Psoas muscle (tissue), 8 donors: ENCODE data around the gene ATP6V1G2. TPM values are rescaled to one million over a fixed set of nuclear protein-coding genes. Genes with fewer than 3 reads are reported as not detected.

Source experiments
- ATAC-seq, 4 donors: fragments of 200-7000 bp; cut with Tn5 transposase; one replicate each; pipeline ENCODE4 v1.9.1; 2020; ENCODE audit warnings: moderate library complexity in 3 of 4, mild to moderate bottlenecking in 2 of 4
- DNase-seq, 2 donors: peaks; one replicate each; pipeline ENCODE4 v3.0.0-alpha.2; 2020
- H3K27ac ChIP-seq: fragments of 200-600 bp; one replicate; pipeline ENCODE4 v1.8.0; 2022
- H3K27me3 ChIP-seq, 3 donors: fragments of 200-600 bp in 1 of 3; one replicate each; pipeline versions ENCODE4 v1.6.1 to v1.8.0; 2013 to 2022; ENCODE audit warnings: low read length in 2 of 3, mild to moderate bottlenecking in 2 of 3, moderate library complexity in 1 of 3; ENCODE audit not compliant: insufficient read depth in 3 of 3
- H3K36me3 ChIP-seq, 2 donors: fragments of 200-600 bp in 1 of 2; one replicate each; pipeline versions ENCODE4 v1.6.1 to v1.8.0; 2013 to 2022; ENCODE audit warnings: low read depth in 1 of 2, mild to moderate bottlenecking in 1 of 2, moderate library complexity in 1 of 2; ENCODE audit not compliant: insufficient read depth in 1 of 2
- H3K4me1 ChIP-seq: fragments of 200-600 bp; one replicate; pipeline ENCODE4 v1.8.0; 2022
- H3K4me3 ChIP-seq: fragments of 200-600 bp; one replicate; pipeline ENCODE4 v1.8.0; 2022; ENCODE audit warnings: mild to moderate bottlenecking
- H3K9me3 ChIP-seq: fragments of 200-600 bp; one replicate; pipeline ENCODE4 v1.8.0; 2022
- WGBS, 3 donors: extraction: QIAGEN DNeasy Blood & Tissue Kit; methylation state at CpG; one replicate each; pipeline versions ENCODE4 v1.1.6 to v1.1.7; 2013; 5-methylcytosine and 5-hydroxymethylcytosine counted together
- intact Hi-C, 2 donors: fragments of 100-400 bp; cut with DNase I; formaldehyde crosslinking; loops; one replicate each; pipeline versions ENCODE4 v1.11.0 to v1.14.2; 2022
- polyA plus RNA-seq, 3 donors: library from polyadenylated mRNA; stranded (reverse); fragments of 200-250 nt; gene quantifications; one replicate each; pipeline ENCODE4 v1.2.3, GENCODE V29; 2013
- total RNA-seq, 4 donors: library from RNA; stranded (reverse); fragmentation: NEBNext Ultra II Directional in 2 of 4; extraction: Animal tissue kit (Norgen Biotek cat#: 25700) in 2 of 4; gene quantifications; one replicate each; pipeline versions ENCODE4 v1.2.1 to v1.2.4, GENCODE V29; 2021 to 2023
- TF ChIP-seq, protein P1 (sequence below): fragments of 200-600 bp; IDR thresholded peaks from one replicate; pipeline ENCODE4 v1.8.0; 2022; ENCODE audit warnings: antibody characterized with exemption
- donor health status: healthy with polysubstance abuse.
- donor health status: DM: no; HTN: no; CAD: no; lungs with moderate emphysema.
- donor health status: Bipolar disorder and iron deficiency.
- donor health status: healthy.
- donor health status: DM: yes; HTN: yes; CAD: no.
- donor health status: DM: no; HTN: no; CAD: no.
- donor health status: DM: no; HTN: no; CAD: no.
- donor health status: DM: yes; HTN: yes; CAD: no.

ATP6V1G2 gene
- total and polyA plus RNA-seq, 7 donors, result 0.66 to 4.7 (median 1.2) TPM

DNA sequence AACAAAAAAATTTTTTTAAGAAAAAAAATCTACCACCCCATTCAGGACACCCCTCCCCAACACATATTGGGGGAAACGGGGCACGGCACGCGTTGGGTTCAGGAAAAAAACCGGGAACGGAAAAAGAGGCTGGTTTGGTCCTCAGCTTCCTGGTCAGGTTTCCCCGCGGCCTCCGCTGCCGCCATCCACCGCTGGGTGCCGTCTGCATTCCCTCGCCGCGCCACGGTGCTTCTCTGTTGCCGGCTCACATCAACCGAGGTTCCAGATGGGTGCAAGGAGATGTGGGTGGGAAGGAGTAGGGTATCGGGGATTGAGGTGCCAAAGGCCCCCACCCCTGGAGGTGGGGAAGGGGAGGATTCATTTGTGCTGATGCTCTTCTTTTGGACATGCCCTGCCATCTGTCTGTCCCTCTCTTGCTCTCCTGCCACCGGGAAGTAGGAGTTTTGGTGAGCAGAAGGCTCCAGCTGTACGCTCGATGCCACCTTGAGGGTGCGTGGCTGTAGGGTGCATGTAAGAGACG is 11.8 kb downstream of the ATP6V1G2 start:
- DNase-seq (no peak), ATAC-seq (no peak)
- TF ChIP-seq, protein P1, sequence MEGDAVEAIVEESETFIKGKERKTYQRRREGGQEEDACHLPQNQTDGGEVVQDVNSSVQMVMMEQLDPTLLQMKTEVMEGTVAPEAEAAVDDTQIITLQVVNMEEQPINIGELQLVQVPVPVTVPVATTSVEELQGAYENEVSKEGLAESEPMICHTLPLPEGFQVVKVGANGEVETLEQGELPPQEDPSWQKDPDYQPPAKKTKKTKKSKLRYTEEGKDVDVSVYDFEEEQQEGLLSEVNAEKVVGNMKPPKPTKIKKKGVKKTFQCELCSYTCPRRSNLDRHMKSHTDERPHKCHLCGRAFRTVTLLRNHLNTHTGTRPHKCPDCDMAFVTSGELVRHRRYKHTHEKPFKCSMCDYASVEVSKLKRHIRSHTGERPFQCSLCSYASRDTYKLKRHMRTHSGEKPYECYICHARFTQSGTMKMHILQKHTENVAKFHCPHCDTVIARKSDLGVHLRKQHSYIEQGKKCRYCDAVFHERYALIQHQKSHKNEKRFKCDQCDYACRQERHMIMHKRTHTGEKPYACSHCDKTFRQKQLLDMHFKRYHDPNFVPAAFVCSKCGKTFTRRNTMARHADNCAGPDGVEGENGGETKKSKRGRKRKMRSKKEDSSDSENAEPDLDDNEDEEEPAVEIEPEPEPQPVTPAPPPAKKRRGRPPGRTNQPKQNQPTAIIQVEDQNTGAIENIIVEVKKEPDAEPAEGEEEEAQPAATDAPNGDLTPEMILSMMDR, result no peak
- Histone ChIP-seq H3K27me3 (no peaks in the 10 kb centered on the region), H3K27ac (no peak overlapping the region), H3K9me3 (no peaks in the 10 kb centered on the region), H3K4me3 (no peak overlapping the region), H3K4me1 (peaks cover 9% of the 10 kb centered on the region), H3K36me3 (peaks cover 35 to 100% of the 10 kb centered on the region in 2 donors)
- WGBS, 3 donors, result 87 to 92% (median 88%) methylated on average over 24 of the region's 24 CpGs
- intact Hi-C loops, result no loop called here

DNA sequence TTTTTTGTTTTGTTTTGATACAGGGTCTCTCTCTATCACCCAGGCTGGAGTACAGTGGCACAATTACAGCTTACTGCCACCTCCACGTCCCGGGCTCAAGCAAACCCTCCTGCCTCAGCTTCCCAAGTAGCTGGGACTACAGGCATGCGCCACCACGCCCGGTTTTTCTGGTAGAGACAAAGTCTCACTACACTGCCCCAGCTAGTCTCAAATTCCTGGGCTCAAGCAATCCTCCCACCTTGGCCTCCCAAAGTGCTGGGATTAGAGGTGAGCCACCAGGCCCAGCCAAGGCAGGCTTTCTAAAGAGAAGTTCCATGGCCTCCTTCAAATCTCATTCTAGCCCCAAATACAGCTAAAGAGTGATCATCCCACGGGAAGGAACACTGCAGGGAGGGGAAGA is 12.4 kb downstream of the ATP6V1G2 start:
- ATAC-seq, result no peak
- intact Hi-C loops, result no loop called here
- no peak for DNase-seq
- Histone ChIP-seq H3K36me3 (peaks cover 31 to 97% of the 10 kb centered on the region in 2 donors), H3K27me3 (no peaks in the 10 kb centered on the region), H3K4me3 (no peak overlapping the region), H3K27ac (no peak overlapping the region), H3K9me3 (no peaks in the 10 kb centered on the region), H3K4me1 (peaks cover 3% of the 10 kb centered on the region)
- TF ChIP-seq, protein P1, result no peak
- 86 to 91% (median 90%) methylated on average over 6 of the region's 6 CpGs for WGBS, 3 donors

DNA sequence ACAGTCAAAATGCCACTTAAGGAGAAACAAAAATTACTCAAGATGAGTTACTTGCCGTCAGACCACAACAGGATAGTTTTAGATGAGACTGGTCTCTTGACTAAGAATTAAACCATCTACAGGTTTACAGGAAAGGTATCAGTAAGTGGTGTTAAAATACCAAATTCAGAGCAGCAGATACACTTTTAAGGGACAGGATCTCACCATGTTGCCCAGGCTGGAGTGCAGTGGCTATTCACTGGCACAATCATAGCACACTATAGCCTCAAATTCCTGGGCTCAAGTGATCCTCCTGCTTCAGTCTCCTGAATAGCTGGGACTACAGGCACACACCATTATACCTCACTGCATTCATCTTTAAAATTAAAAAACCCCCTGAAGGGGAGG is 13.0 kb downstream of the ATP6V1G2 start:
- peaks cover 28 to 91% of the 10 kb centered on the region in 2 donors for H3K36me3 ChIP-seq
- H3K27ac ChIP-seq, result no peak overlapping the region
- H3K9me3 ChIP-seq, result no peaks in the 10 kb centered on the region
- 75 to 84% (median 83%) methylated on average over 1 of the region's 1 CpG for WGBS, 3 donors
- intact Hi-C loops, result no loop called here
- H3K4me1 ChIP-seq, result no peaks in the 10 kb centered on the region
- DNase-seq (no peak), ATAC-seq (no peak)
- TF ChIP-seq, protein P1, result no peak
- H3K27me3 ChIP-seq, result no peaks in the 10 kb centered on the region
- no peak overlapping the region for H3K4me3 ChIP-seq

DNA sequence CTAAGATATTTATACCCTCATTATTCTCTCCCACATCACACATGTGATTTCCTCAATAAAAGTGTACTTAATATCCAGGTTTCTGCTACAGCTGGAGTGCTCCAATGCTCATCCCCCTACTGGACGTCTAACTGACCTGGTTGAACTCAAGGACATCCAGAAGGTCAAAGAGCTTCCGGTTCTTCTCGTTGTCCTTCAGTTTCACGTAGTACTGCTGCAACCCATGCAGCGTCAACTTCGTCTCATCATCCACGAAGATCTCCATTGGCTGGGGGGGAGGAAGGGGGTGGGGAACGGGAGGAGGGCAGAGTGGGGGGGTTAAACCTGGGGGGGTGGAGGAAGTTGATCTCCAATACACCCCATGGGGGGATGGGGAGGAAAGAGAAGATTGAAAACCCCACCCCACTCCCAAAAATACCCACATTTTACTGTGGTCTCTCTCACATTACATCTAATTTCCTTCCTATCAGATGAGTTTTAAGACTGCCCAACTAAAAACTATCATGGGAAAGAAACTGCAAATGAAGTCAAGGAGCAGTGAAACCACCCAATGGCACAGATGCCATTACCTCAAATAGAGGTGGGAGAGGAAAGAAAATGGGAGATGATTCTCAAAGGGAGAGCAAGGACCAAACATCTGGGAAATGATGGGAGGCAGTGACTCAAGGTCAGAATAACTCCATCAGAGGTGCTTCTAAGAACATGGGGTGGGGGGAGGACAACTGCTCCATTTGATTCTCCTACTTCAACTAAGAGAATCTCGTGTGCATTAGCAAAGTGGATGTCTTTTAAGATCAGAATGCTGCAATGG is 13.6 kb downstream of the ATP6V1G2 start:
- intact Hi-C loops, result no loop called here
- H3K9me3 ChIP-seq, result no peaks in the 10 kb centered on the region
- H3K27me3 ChIP-seq, result no peaks in the 10 kb centered on the region
- DNase-seq (no peak), ATAC-seq (no peak)
- no peak overlapping the region for H3K27ac ChIP-seq
- peaks cover 24 to 85% of the 10 kb centered on the region in 2 donors for H3K36me3 ChIP-seq
- 43 to 61% (median 44%) methylated on average over 9 of the region's 9 CpGs for WGBS, 3 donors
- TF ChIP-seq, protein P1, result no peak
- no peak overlapping the region for H3K4me3 ChIP-seq
- no peaks in the 10 kb centered on the region for H3K4me1 ChIP-seq
